GM12872 (cell line): ENCODE data around the gene MSH5.

Experiments used
- TF ChIP-seq, protein P1 (sequence below): IDR thresholded peaks from 3 replicates; pipeline ENCODE4 v1.5.1; 2011; ENCODE audit warnings: low read depth, mild to moderate bottlenecking, low read length, moderate library complexity; ENCODE audit not compliant: insufficient read depth

MSH5 gene

DNA sequence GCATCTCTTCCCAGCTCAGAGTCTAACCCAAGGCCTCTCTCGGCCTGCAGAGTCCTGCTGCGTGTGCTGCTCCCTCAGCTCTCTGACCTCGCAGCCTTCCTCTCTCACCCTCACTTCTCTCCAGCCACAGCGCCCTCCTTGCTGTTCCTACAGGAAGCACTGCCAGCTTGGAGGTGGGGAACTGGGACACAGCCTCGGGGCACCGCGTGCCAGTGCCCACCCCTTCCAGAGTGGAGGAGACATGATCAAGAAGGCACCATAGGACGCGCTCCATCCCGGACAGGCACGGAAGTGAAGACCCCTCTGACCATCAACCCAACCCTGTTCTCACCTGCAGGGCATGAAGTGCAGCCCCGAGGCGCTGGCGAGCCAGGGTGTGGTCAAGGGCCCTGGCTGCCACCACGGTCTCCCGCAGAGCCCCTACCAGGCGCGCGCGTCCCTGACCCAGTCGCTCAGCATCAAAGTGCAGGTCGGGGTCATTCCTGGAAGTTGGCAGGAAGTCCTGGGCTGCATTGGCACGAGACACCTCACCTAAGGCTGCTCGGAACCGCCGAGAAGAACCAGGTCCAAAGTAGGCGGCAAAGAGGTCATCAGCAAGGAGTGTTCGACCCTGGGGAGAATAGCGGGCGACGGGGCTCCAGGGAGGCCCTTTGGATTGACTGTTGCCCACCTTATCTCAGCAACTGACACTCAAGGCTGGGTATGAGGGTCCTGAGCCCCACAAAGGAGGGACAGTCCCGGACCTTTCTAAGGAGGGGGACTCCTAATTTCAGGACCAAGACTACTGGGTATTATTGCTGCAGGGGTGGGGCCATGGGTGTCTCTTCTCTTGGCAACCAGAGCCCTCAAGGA is 36.1 kb downstream of the MSH5 start:
- TF ChIP-seq, protein P1, sequence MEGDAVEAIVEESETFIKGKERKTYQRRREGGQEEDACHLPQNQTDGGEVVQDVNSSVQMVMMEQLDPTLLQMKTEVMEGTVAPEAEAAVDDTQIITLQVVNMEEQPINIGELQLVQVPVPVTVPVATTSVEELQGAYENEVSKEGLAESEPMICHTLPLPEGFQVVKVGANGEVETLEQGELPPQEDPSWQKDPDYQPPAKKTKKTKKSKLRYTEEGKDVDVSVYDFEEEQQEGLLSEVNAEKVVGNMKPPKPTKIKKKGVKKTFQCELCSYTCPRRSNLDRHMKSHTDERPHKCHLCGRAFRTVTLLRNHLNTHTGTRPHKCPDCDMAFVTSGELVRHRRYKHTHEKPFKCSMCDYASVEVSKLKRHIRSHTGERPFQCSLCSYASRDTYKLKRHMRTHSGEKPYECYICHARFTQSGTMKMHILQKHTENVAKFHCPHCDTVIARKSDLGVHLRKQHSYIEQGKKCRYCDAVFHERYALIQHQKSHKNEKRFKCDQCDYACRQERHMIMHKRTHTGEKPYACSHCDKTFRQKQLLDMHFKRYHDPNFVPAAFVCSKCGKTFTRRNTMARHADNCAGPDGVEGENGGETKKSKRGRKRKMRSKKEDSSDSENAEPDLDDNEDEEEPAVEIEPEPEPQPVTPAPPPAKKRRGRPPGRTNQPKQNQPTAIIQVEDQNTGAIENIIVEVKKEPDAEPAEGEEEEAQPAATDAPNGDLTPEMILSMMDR, result no peak

DNA sequence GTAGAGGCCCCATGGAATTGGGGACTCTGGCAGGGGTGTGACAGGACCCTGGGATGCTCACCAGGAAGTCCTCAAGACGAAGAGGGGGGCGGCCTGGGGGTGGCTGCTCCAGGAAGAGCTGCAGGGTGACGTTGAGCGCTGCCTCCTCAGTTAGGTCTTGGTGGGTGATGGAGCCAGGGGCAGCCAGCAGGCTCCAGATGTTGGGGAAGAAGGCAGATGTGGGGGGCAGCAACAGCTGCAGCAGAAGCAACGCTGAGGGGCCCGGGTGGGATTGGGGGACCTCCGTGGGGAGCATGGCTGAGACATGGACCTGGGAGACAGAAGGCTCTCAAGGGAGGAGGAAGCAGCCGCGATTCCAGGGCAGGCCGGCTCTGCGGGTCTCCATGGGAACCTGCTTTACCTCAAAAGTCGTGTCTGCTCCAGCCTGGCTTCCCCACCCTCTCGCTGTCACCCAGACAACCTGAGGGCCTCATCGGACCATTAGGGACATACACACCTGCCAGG is 36.7 kb downstream of the MSH5 start:
- TF ChIP-seq, protein P1, result no peak

DNA sequence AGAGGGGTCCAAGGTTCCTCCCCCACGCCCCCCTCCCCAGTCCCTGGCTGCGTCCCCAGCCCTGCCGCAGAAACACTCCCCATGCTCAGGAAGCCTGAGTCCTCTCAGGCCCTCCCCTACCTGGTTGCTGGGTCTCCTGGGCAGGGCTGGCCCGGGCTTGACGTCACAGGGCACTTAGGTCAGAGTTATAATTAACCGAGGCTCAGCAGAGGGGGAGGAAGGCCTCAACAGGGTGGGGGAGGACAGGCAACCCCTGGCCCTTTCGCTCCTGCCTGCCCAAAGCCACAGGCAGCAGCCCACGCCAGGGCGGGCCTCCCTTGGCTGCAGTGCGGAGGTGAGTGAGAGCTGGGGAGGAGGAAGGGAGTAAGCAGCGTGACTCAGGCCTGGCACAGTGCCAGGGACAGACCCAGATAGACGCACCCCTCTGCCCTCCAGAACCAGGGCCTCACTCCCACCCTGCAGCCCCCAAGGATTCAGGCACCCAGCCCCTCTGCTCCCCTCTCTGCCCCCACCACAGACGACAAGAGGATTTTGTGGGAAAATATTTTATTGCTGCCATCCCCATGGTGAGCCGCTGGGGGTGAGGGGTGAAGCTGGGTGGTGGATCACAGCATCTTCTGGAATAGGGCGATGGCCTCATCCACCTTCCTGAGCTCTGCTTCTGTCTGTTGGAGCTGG is 37.3 kb downstream of the MSH5 start, which contains the start of gene VWA7:
VWA7 (minus strand) TSS at position 340 of the 678 bp plus-strand sequence. CDS start 549 bp downstream, outside the sequence.
- TF ChIP-seq, protein P1, result no peak

DNA sequence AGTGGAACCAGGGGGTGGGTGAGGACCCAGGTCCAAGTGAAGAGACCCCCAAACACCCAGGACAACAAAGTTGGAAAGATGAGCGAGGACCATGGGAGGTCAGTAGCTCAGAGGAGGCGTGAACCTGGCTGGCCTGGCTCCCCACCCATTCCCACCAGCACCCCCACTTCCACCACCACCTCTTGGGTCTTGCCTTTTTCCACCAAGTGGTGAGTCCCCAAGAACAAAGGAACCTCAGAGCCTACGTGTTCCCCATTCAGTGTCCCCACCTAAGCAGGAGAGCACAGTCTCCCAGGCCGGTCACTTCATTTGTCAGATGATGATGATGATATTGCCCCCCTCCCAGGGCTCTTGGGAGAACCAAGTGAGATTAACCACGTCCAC is 37.9 kb downstream of the MSH5 start:
- TF ChIP-seq, protein P1, result no peak

DNA sequence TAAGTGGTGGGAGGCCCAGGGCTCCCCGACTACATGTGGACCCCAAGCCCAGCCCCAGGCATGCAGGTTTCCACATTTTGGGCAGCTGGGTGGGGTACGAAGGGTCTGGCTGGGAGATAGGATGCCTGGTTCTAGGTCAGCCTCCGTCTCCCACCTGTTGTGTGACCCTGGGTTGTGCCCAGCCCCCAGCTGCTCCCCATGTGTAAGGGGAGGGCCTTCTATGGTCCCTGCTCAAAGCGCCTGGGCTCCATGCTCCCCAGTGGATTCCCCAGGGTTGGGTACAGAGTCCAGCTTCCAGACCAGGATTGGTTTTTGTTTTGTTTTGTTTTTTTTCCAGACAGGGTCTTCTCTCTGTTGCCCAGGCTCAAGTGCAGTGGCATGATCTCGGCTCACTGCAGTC is 38.4 kb downstream of the MSH5 start:
- TF ChIP-seq, protein P1, result no peak

DNA sequence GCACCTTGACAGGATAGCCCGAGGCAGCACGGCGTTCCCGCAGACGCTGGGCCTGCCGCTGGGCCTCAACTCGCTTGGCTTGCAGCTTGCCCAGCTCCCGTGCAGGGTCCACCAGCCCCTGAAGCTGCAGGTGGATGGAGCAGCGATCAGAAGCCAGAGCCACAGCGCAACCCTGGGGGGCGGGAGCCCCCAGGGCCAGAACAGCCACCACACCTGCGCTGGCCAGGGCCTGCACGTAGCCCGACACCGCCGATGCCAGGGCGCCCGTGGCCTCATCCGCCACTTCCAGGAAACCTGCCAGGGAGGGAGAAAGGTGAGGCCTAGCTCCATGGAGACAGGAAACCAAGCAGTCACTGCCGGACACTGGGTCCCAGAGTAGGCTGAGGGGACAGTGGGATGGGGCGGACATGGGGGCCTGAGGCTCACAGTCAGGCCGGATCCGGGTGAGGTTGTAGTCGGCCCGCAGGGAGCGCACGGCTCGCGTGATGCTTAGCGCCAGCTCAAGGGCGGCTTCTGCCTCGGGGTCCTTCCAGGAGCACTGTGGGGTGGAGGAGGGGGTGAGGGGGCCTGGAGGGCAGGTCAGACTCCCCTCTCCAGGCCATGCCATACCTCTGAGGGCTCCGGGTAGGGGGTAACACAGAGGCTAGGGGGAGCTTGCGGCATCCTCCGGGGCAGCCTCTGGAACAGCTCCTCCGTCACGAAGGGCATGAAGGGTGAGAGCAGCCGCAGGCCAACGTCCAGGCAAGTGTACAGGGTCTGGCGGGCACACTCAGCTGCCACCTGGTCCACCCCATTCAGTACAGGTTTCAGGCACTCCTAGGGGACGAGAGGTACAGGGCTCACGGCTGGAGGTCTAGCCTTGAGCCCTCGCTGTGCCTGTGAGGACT is 39.4 kb downstream of the MSH5 start:
- TF ChIP-seq, protein P1, result no peak

DNA sequence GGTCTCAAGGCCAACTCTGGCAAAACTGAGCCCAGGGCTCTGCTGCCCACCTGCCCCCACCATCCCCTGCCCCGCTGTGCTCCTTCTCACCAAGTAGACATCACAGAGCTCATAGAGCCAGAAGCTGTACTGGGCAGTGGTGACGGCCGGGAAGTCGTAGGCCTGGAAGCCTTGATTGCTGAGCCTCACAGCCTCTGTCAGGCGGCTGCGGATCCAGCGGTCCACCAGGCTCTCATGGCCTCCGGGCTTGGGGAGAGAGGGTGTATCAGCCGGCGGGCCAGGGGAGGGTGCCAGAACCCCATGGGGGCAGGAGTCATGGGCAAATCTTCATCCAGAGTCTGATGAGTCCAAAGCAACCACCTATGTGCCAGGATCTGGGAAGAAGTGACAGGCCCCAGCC is 40.1 kb downstream of the MSH5 start:
- TF ChIP-seq, protein P1, result no peak
